ENCODE data around the gene TNIK.

DNA sequence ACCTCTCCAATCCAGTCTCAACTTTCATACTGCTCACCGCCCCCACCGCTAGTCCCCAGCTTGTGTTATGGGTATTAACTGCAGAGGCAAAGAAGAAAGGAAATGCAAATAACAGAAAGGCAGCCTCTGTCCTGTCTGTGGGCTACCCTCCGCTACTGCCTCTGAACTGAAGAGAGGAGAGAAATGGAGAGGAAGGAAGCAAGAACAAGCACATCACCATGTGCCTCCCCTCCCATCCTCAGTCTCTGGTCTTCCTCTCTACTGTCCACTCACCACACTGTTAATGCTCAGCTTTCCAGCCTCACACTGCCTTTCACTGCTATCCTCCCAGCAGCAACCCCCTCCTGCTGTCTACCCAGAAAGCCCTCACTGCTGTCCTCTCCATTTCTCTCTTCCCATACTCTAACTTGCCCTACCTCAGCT, 294.7 kb downstream of the TNIK start:
- no peak for TF ChIP-seq EZH2 (IDR thresholded peaks at IDR 0.05; ENCODE audit: borderline replicate concordance, low read depth, low read length, poor library complexity, severe bottlenecking)
- no peak for TF ChIP-seq CTCF (conservative IDR thresholded peaks at IDR 0.05; ENCODE audit: low read depth, low read length)

Data from A673 (cell line).